ENCODE data around the gene ALAD.

The ALAD gene

GRCh38 chr9:113410207-113410864, 9.3 kb upstream of the ALAD start, which contains the start of the genes C9orf43 and POLE3:
TSS of gene C9orf43 (plus strand) at chr9:113410747. CDS start at chr9:113413494, 2,747 bp downstream.
TSS of gene POLE3 (minus strand) at chr9:113410675. CDS start at chr9:113410293, 382 bp downstream.
- peak in 1 of 2 experiments; percentile 12; a peak in 1 of 4 replicates for TF ChIP-seq REST (IDR thresholded peaks at IDR 0.05; ENCODE audit: insufficient read depth in 1 of 2, low read depth in 2 of 2, low read length in 2 of 2)
- peak; percentile 65 for TF ChIP-seq POLR2AphosphoS5 (IDR thresholded peaks at IDR 0.05; ENCODE audit: low read depth, low read length)
- peak; percentile 90 for TF ChIP-seq FOXP2 (optimal IDR thresholded peaks at IDR 0.05; ENCODE audit: borderline replicate concordance, extremely low read depth, extremely low read length, insufficient read depth)
- peak; percentile 72; the same call in 1 of the 2 replicates for TF ChIP-seq TAF1 (IDR thresholded peaks at IDR 0.05; ENCODE audit: borderline replicate concordance, insufficient read depth, low read length)
- peak; percentile 81; the same call in 1 of the 2 replicates for TF ChIP-seq SIN3A (IDR thresholded peaks at IDR 0.05; ENCODE audit: borderline replicate concordance, insufficient read depth, low read length)

GRCh38 chr9:113409883-113410206, 8.8 kb upstream of the ALAD start:
- TF ChIP-seq REST (IDR thresholded peaks at IDR 0.05; ENCODE audit: insufficient read depth in 1 of 2, low read depth in 2 of 2, low read length in 2 of 2) (no peak), POLR2AphosphoS5 (IDR thresholded peaks at IDR 0.05; ENCODE audit: low read depth, low read length) (no peak), SIN3A (IDR thresholded peaks at IDR 0.05; ENCODE audit: borderline replicate concordance, insufficient read depth, low read length) (no peak), FOXP2 (optimal IDR thresholded peaks at IDR 0.05; ENCODE audit: borderline replicate concordance, extremely low read depth, extremely low read length, insufficient read depth) (no peak), TAF1 (IDR thresholded peaks at IDR 0.05; ENCODE audit: borderline replicate concordance, insufficient read depth, low read length) (no peak)

- TF ChIP-seq POLR2AphosphoS5 (IDR thresholded peaks at IDR 0.05; ENCODE audit: low read depth, low read length) (no peak), REST (IDR thresholded peaks at IDR 0.05; ENCODE audit: insufficient read depth in 1 of 2, low read depth in 2 of 2, low read length in 2 of 2) (no peak), TAF1 (IDR thresholded peaks at IDR 0.05; ENCODE audit: borderline replicate concordance, insufficient read depth, low read length) (no peak), SIN3A (IDR thresholded peaks at IDR 0.05; ENCODE audit: borderline replicate concordance, insufficient read depth, low read length) (no peak), FOXP2 (optimal IDR thresholded peaks at IDR 0.05; ENCODE audit: borderline replicate concordance, extremely low read depth, extremely low read length, insufficient read depth) (no peak)
These were observed 8.4 kb upstream of the ALAD start for GRCh38 chr9:113409481-113409880.

GRCh38 chr9:113403646-113404045, 2.6 kb upstream of the ALAD start:
- TF ChIP-seq SIN3A (IDR thresholded peaks at IDR 0.05; ENCODE audit: borderline replicate concordance, insufficient read depth, low read length) = no peak
- no peak for TF ChIP-seq REST (IDR thresholded peaks at IDR 0.05; ENCODE audit: insufficient read depth in 1 of 2, low read depth in 2 of 2, low read length in 2 of 2)
- TF ChIP-seq POLR2AphosphoS5 (IDR thresholded peaks at IDR 0.05; ENCODE audit: low read depth, low read length) = no peak
- no peak for TF ChIP-seq FOXP2 (optimal IDR thresholded peaks at IDR 0.05; ENCODE audit: borderline replicate concordance, extremely low read depth, extremely low read length, insufficient read depth)
- no peak for TF ChIP-seq TAF1 (IDR thresholded peaks at IDR 0.05; ENCODE audit: borderline replicate concordance, insufficient read depth, low read length)

Data from PFSK-1 (cell line).